OCI-LY1 (cell line): Measurements from ENCODE around the gene IL36RN.

Source experiments
- H2AFZ ChIP-seq: fragments of 200-600 bp; sonication (generic), shearing (Covaris generic); 2 replicates; pipeline ENCODE4 v1.6.0; 2014; ENCODE audit warnings: antibody characterized with exemption, mild to moderate bottlenecking, low read length
- H3F3A ChIP-seq: fragments of 200-600 bp; sonication (generic), shearing (Covaris generic); 2 replicates; pipeline ENCODE4 v1.6.0; 2014; ENCODE audit warnings: mild to moderate bottlenecking, antibody characterized with exemption, low read length, moderate library complexity; ENCODE audit not compliant: insufficient read depth
- H3K27ac ChIP-seq: fragments of 200-600 bp; sonication (generic); 2 replicates; pipeline ENCODE4 v1.5.1; 2014; ENCODE audit warnings: low read length, mixed run types, mild to moderate bottlenecking, low read depth; ENCODE audit not compliant: poor library complexity, severe bottlenecking
- H3K27me3 ChIP-seq: fragments of 200-600 bp; sonication (generic); 2 replicates; pipeline ENCODE4 v1.6.0; 2014; ENCODE audit warnings: antibody characterized with exemption, mild to moderate bottlenecking, low read length, moderate library complexity; ENCODE audit not compliant: insufficient read depth
- H3K36me3 ChIP-seq: fragments of 200-600 bp; sonication (generic); 2 replicates; pipeline ENCODE4 v1.6.1; 2014; ENCODE audit warnings: mild to moderate bottlenecking, antibody characterized with exemption, low read length, moderate library complexity, mixed read lengths; ENCODE audit not compliant: insufficient read depth
- H3K4me1 ChIP-seq: fragments of 200-600 bp; sonication (generic); 2 replicates; pipeline ENCODE4 v1.5.1; 2014; ENCODE audit warnings: mild to moderate bottlenecking, low read length, moderate library complexity; ENCODE audit not compliant: insufficient read depth, severe bottlenecking
- H3K4me2 ChIP-seq: fragments of 200-600 bp; sonication (generic), shearing (Covaris generic); 2 replicates; pipeline ENCODE4 v1.6.1; 2014; ENCODE audit warnings: low read length
- H3K4me3 ChIP-seq: fragments of 200-600 bp; sonication (generic); 2 replicates; pipeline ENCODE4 v1.5.1; 2014; ENCODE audit warnings: low read length, low read depth, mild to moderate bottlenecking, mixed read lengths; ENCODE audit not compliant: poor library complexity, severe bottlenecking
- H3K79me2 ChIP-seq: fragments of 200-600 bp; shearing (Covaris generic); 2 replicates; pipeline ENCODE4 v1.6.1; 2016; ENCODE audit warnings: mixed run types, low read length, mixed read lengths; ENCODE audit not compliant: insufficient read depth
- H3K9ac ChIP-seq: fragments of 200-600 bp; sonication (generic), shearing (Covaris generic); 2 replicates; pipeline ENCODE4 v1.6.1; 2014; ENCODE audit warnings: mild to moderate bottlenecking, low read length, mixed read lengths
- H3K9me2 ChIP-seq: fragments of 200-600 bp; sonication (generic), shearing (Covaris generic); 2 replicates; pipeline ENCODE4 v1.6.1; 2014; ENCODE audit warnings: low read depth, mild to moderate bottlenecking, low read length, mixed read lengths
- H3K9me3 ChIP-seq: fragments of 200-600 bp; shearing (Covaris generic); 2 replicates; pipeline ENCODE4 v1.6.1; 2014; ENCODE audit warnings: low read length, mixed read lengths
- H4K20me1 ChIP-seq: fragments of 200-600 bp; sonication (generic), shearing (Covaris generic); 2 replicates; pipeline ENCODE4 v1.6.0; 2016; ENCODE audit warnings: mild to moderate bottlenecking, low read length; ENCODE audit not compliant: insufficient read depth
- CTCF ChIP-seq: fragments of 200-600 bp; sonication (generic), shearing (Covaris generic); IDR thresholded peaks from 2 replicates; pipeline ENCODE4 v1.5.1; 2017; ENCODE audit warnings: mild to moderate bottlenecking, antibody characterized with exemption, low read length, moderate library complexity, mixed read lengths
- EZH2 ChIP-seq: fragments of 200-600 bp; sonication (generic), shearing (Covaris generic); IDR thresholded peaks from 2 replicates; pipeline ENCODE4 v1.8.0; 2017; ENCODE audit warnings: borderline replicate concordance, mixed run types, mild to moderate bottlenecking, antibody characterized with exemption, low read length, moderate library complexity, mixed read lengths

IL36RN gene

GRCh38 chr2:113098532-113098931, 39.5 kb downstream of the IL36RN start:
- H3K4me2 ChIP-seq = no peak overlapping the region
- H3K9ac ChIP-seq = no peak overlapping the region
- no peaks in the 10 kb centered on the region for H3K4me1 ChIP-seq
- no peak overlapping the region for H2AFZ ChIP-seq
- no peaks in the 10 kb centered on the region for H3K79me2 ChIP-seq
- TF ChIP-seq CTCF = no peak
- H3K9me2 ChIP-seq = no peaks in the 10 kb centered on the region
- H3K27me3 ChIP-seq = no peaks in the 10 kb centered on the region; the same call in 1 of the 2 replicates
- no peaks in the 10 kb centered on the region for H3K36me3 ChIP-seq
- no peak overlapping the region for H3K27ac ChIP-seq
- no peaks in the 10 kb centered on the region for H3F3A ChIP-seq
- H3K4me3 ChIP-seq = no peak overlapping the region
- no peaks in the 10 kb centered on the region for H3K9me3 ChIP-seq
- H4K20me1 ChIP-seq = no peaks in the 10 kb centered on the region

- Histone ChIP-seq H3K9me2 (no peaks in the 10 kb centered on the region), H3K27me3 (no peaks in the 10 kb centered on the region; the same call in 1 of the 2 replicates), H3K36me3 (no peaks in the 10 kb centered on the region), H3K79me2 (no peaks in the 10 kb centered on the region), H3F3A (no peaks in the 10 kb centered on the region), H3K9me3 (no peaks in the 10 kb centered on the region), H4K20me1 (no peaks in the 10 kb centered on the region), H3K4me1 (no peaks in the 10 kb centered on the region), H3K4me2 (no peak overlapping the region), H3K9ac (no peak overlapping the region), H2AFZ (no peak overlapping the region), H3K27ac (no peak overlapping the region), H3K4me3 (no peak overlapping the region)
- no peak for TF ChIP-seq EZH2
- no peak for TF ChIP-seq CTCF
Measured at GRCh38 chr2:113102133-113102532, 43.1 kb downstream of the IL36RN start.

- Histone ChIP-seq H3K4me1 (no peaks in the 10 kb centered on the region), H3K4me2 (no peak overlapping the region), H2AFZ (no peak overlapping the region), H3F3A (no peaks in the 10 kb centered on the region), H4K20me1 (no peaks in the 10 kb centered on the region), H3K4me3 (no peak overlapping the region), H3K9me3 (no peaks in the 10 kb centered on the region), H3K9ac (no peak overlapping the region), H3K36me3 (no peaks in the 10 kb centered on the region), H3K27me3 (no peaks in the 10 kb centered on the region; the same call in 1 of the 2 replicates), H3K9me2 (no peaks in the 10 kb centered on the region), H3K27ac (no peak overlapping the region), H3K79me2 (no peaks in the 10 kb centered on the region)
- TF ChIP-seq CTCF (no peak), EZH2 (no peak)
Measured at GRCh38 chr2:113103277-113103676, 44.3 kb downstream of the IL36RN start.
